Activated CD4-positive, alpha-beta T cell treated with anti-CD3 and anti-CD28 coated beads, Interleukin-2, amount 10 ng/mL, durations not matched to agents 24 days and 14 days (primary cell): Measurements from ENCODE around the gene MED27. TPM values are rescaled to one million over a fixed set of nuclear protein-coding genes. Genes with fewer than 3 reads are reported as not detected.
"Not testable (repeated sequence)": the region's sequence is repeated elsewhere in the genome, so short reads cannot be mapped to it uniquely, and the experiment has no call there.

Experiments used
- DNase-seq: peaks from one replicate; pipeline ENCODE4 v3.0.0; 2022
- H3K27ac Mint-ChIP-seq: one replicate; pipeline ENCODE4 v1.8.0; 2022; ENCODE audit warnings: mild to moderate bottlenecking, mixed read lengths
- H3K27me3 Mint-ChIP-seq: one replicate; pipeline ENCODE4 v1.8.0; 2022; ENCODE audit warnings: mixed read lengths
- H3K36me3 Mint-ChIP-seq: one replicate; pipeline ENCODE4 v1.8.0; 2022; ENCODE audit warnings: low read depth, mild to moderate bottlenecking, mixed read lengths
- H3K4me1 Mint-ChIP-seq: one replicate; pipeline ENCODE4 v1.8.0; 2021; ENCODE audit warnings: mixed read lengths
- H3K4me3 Mint-ChIP-seq: one replicate; pipeline ENCODE4 v1.8.0; 2022; ENCODE audit warnings: mild to moderate bottlenecking, moderate library complexity, mixed read lengths
- H3K9me3 Mint-ChIP-seq: one replicate; pipeline ENCODE4 v1.8.0; 2021; ENCODE audit warnings: mixed read lengths
- intact Hi-C: fragments of 100-400 bp; cut with micrococcal nuclease; formaldehyde crosslinking; loops from one replicate; pipeline ENCODE4 v1.15.1; 2023
- total RNA-seq: library from RNA; stranded (reverse); gene quantifications from 2 replicates; pipeline ENCODE4 v1.2.3, GENCODE V29; 2022

MED27 gene
- total RNA-seq, 1 donor from 2014 or later = 41.8 TPM

DNA sequence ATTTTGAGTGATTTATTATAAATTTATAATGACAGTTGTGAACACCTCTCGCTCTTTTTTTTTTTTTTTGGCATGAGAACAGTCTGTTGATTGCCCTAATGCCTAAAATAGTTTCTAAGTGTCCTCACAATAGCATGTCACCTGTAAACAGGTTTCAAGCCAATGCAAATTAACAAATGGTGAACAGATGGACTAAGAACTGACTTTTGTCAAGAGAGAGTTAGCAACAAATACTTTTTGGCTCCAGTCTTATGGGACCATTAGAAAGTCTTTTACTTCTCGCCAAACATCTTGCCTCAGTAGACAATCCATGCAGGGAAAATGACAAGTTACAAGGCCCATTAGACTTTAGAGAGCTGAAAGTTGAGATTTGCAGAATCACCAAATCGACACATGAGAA is 67.8 kb downstream of the MED27 start:
- H3K4me1 Mint-ChIP-seq = peaks cover 9% of the 10 kb centered on the region
- intact Hi-C loops = no loop called here
- DNase-seq = no peak
- H3K36me3 Mint-ChIP-seq = peaks cover 24% of the 10 kb centered on the region
- H3K4me3 Mint-ChIP-seq = no peak overlapping the region
- H3K27ac Mint-ChIP-seq = no peak overlapping the region
- H3K27me3 Mint-ChIP-seq = no peaks in the 10 kb centered on the region
- H3K9me3 Mint-ChIP-seq = no peaks in the 10 kb centered on the region

GRCh38 chr9:132011309-132011708 is 68.4 kb downstream of the MED27 start:
- Mint-ChIP-seq H3K4me1 (peaks cover 15% of the 10 kb centered on the region), H3K27ac (no peak overlapping the region), H3K4me3 (no peak overlapping the region), H3K27me3 (no peaks in the 10 kb centered on the region), H3K9me3 (no peaks in the 10 kb centered on the region), H3K36me3 (peaks cover 27% of the 10 kb centered on the region)
- DNase-seq = no peak
- intact Hi-C loops = no loop called here

DNA sequence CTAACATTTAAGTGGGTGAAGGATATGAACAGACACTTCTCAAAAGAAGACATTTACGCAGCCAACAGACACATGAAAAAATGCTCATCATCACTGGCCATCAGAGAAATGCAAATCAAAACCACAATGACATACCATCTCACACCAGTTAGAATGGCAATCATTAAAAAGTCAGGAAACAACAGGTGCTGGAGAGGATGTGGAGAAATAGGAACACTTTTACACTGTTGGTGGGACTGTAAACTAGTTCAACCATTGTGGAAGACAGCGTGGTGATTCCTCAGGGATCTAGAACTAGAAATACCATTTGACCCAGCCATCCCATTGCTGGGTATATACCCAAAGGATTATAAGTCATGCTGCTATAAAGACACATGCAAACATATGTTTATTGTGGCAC is 69.5 kb downstream of the MED27 start:
- DNase-seq, H3K27me3 Mint-ChIP-seq, H3K27ac Mint-ChIP-seq, H3K4me3 Mint-ChIP-seq, H3K9me3 Mint-ChIP-seq, intact Hi-C loops: not testable (repeated sequence)
- H3K36me3 Mint-ChIP-seq = peaks cover 27% of the 10 kb centered on the region
- peaks cover 20% of the 10 kb centered on the region for H3K4me1 Mint-ChIP-seq

GRCh38 chr9:132008855-132009812 is 70.5 kb downstream of the MED27 start:
- H3K36me3 Mint-ChIP-seq = peaks cover 27% of the 10 kb centered on the region
- H3K27me3 Mint-ChIP-seq = no peaks in the 10 kb centered on the region
- intact Hi-C loops = loop anchor here (5.0 to 10.0 kb wide), 3 partner anchors 68 to 174 kb away; partner anchors contain the start of genes MED27 and NTNG2

DNA sequence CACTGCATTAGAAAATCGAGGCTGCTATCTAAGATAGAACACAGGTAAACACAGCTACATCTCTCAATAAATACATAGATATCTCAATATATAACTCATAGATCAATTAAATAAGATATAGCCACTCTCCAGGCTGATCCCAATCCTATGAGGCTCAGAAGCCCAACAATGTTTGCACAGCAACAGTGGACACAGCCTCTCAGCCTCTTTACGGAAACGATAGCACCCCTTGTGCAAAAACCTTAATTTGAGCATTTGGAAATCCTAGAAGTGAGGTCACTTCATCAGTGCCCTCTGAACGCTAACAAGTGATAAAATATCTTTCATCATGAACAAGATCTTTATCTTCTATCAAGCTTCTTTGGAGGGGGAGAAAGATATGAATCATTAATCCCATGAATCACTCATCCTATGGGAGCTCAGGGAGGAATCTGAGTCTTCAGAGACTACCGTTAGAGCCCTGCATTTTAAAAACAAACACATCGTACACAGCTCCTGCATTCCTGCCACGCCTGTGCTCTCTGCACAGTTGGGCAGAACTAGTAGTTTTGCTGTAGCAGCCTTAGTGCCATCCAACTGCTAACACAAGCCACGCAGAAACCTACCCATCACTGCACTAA is 71.4 kb downstream of the MED27 start:
- DNase-seq = no peak
- H3K9me3 Mint-ChIP-seq = no peaks in the 10 kb centered on the region
- no peak overlapping the region for H3K4me3 Mint-ChIP-seq
- peaks cover 35% of the 10 kb centered on the region for H3K4me1 Mint-ChIP-seq
- peaks cover 26% of the 10 kb centered on the region for H3K36me3 Mint-ChIP-seq
- intact Hi-C loops = loop anchor here (5.0 to 10.0 kb wide), 3 partner anchors 69 to 173 kb away; partner anchors contain the start of genes MED27 and NTNG2
- H3K27me3 Mint-ChIP-seq = peaks cover 2% of the 10 kb centered on the region
- H3K27ac Mint-ChIP-seq = no peak overlapping the region

More at GRCh38 chr9:132008855-132009812, 70.5 kb downstream of the MED27 start:
- no peak for DNase-seq
- Mint-ChIP-seq H3K4me3 (no peak overlapping the region), H3K27ac (no peak overlapping the region), H3K4me1 (peaks cover 29% of the 10 kb centered on the region), H3K9me3 (no peaks in the 10 kb centered on the region)

DNA sequence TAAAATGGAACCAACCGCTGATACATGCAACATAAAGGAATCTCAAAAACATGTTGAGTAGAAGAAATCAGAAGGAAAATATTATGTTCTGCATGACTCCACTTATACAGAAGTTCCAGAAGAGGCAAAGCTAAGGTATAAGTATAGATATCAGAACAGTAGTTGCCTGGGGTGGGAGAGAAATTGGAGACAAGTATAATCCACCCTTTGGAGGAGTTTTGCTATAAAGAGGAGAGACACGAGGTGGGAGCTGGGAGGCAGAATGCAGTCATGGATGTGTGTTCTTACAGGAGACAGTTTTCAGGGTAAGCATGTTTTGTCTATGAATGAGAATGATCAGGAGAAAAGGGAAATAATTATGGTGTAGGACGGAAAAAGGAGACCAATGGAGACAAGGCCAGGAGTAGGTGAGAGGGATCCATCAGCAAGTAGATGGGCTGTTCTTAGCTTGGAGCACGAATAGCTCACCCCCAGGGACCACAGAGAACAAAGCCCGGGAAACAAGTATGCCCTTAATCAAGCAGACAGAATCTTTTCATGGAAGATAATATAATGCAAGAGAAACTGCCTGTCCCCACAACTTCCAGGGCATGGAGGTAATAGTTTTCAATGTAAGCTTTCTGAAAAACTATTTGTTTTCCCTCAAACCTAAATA is 72.2 kb downstream of the MED27 start:
- Mint-ChIP-seq H3K36me3 (peaks cover 18% of the 10 kb centered on the region), H3K9me3 (no peaks in the 10 kb centered on the region), H3K4me1 (peaks cover 43% of the 10 kb centered on the region), H3K4me3 (peak overlapping the region; percentile 31), H3K27me3 (peaks cover 2% of the 10 kb centered on the region), H3K27ac (peak overlapping the region; percentile 38)
- no peak for DNase-seq
- intact Hi-C loops = loop anchor here (5.0 to 10.0 kb wide), 3 partner anchors 70 to 173 kb away; partner anchors contain the start of genes MED27 and NTNG2

DNA sequence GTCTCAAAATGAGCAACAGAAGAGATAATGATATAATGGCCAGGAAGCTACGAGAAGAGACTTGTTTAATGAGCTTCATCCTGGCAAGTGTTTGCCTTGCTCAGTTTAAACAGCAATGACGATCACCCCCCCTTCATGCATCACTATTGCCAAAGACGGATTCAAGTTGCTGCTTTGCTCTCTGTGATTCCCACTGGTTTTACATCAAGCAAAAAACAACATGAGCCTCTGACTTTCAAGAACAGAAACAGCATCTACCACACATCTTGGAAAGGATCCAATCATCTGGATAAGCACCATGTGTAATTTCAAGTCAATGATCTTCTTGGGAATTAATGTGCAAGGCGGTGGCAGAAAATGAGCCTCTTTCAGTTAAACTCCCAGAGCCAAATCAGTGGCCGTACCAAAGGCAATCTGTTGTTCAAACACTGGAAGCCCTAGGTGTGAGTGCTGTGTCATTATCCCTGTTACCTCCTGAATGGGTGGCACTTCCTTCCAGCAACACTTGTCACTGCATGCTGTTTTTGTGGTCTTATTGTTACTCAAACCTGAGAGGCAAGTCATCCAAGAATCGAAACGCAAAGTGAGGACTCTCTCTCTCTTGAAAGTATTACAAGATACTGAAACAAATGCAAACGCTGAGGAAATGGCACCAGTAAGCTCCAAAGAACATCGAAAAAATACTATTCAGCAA is 72.8 kb downstream of the MED27 start:
- H3K9me3 Mint-ChIP-seq = no peaks in the 10 kb centered on the region

DNA sequence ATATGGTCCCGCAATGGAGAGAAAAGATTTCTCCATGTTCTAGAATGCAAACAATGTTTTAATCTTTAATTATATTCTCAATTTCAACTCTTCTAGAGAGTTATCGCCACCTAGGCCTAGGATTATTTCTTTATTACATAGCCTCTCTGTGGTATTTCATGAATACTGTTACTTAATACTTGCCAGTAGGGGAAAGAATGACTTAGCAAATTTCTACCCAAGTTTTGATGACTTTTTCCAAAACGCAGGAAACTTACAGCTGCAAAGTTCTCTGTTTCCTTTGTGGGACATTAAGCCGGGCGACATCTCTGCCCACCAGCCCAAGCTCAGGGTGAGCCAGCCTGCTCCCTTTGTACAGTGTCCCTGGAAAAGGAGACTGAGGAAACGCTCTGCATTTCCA is 73.8 kb downstream of the MED27 start:
- peaks cover 47% of the 10 kb centered on the region for H3K4me1 Mint-ChIP-seq
- DNase-seq = no peak
- peaks cover 2% of the 10 kb centered on the region for H3K27me3 Mint-ChIP-seq
- H3K4me3 Mint-ChIP-seq = no peak overlapping the region
- intact Hi-C loops = loop anchor here (5.0 to 10.0 kb wide), 3 partner anchors 71 to 171 kb away; partner anchors contain the start of genes MED27 and NTNG2
- no peaks in the 10 kb centered on the region for H3K9me3 Mint-ChIP-seq
- peaks cover 16% of the 10 kb centered on the region for H3K36me3 Mint-ChIP-seq
- no peak overlapping the region for H3K27ac Mint-ChIP-seq

More for the DNA sequence above, 72.8 kb downstream of the MED27 start:
- H3K27ac Mint-ChIP-seq = peak overlapping the region; percentile 38
- peaks cover 2% of the 10 kb centered on the region for H3K27me3 Mint-ChIP-seq
- DNase-seq = peak; percentile 80
- peaks cover 15% of the 10 kb centered on the region for H3K36me3 Mint-ChIP-seq
- intact Hi-C loops = loop anchor here (5.0 to 10.0 kb wide), 3 partner anchors 70 to 172 kb away; partner anchors contain the start of genes MED27 and NTNG2
- H3K4me1 Mint-ChIP-seq = peaks cover 47% of the 10 kb centered on the region
- H3K4me3 Mint-ChIP-seq = peak overlapping the region; percentile 37

DNA sequence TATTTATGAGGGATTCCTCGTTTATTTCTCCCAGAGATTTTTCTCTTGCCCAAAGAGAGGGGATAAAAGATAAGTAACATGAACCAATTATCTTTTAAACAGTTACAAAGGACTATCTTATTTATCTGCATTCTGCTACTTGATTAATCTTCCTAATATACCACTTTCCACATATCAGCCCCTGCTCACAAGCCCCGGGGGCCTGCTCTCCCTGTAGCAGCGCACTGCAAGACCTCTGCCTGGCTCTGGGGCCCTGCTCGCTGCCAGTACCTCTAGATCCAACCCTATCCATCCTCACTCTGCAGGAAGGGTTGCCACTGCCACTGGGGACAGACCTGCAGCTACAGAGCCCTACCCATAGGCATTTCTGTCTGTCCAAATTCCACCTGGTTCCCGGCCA is 75.3 kb downstream of the MED27 start:
- H3K4me1 Mint-ChIP-seq = peaks cover 53% of the 10 kb centered on the region
- no peaks in the 10 kb centered on the region for H3K9me3 Mint-ChIP-seq
- DNase-seq = no peak
- peaks cover 14% of the 10 kb centered on the region for H3K36me3 Mint-ChIP-seq
- H3K4me3 Mint-ChIP-seq = no peak overlapping the region
- peaks cover 2% of the 10 kb centered on the region for H3K27me3 Mint-ChIP-seq
- intact Hi-C loops = loop anchor here (10.0 kb wide), 1 partner anchor 170 kb away; no protein-coding TSS in a partner anchor
- H3K27ac Mint-ChIP-seq = no peak overlapping the region

DNA sequence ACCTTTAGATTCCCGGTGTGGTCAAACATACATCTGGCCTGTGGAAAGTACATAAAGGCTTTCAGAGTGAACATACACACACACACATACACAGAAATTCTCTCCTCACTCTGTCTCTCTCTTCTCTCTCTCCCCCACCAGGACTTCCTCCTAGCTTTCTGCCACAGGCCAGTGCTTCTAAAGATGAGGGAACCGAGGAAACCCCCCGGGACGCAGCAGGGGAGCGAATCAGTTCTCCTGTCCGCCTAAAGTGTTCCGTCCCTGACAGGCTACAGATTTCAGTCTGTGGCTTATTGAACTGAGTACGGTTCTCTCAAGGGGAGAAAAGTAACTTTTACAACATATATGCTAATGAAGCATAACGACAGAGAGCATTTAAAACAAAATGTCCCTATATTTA is 75.8 kb downstream of the MED27 start:
- Mint-ChIP-seq H3K27ac (peak overlapping the region; percentile 10), H3K9me3 (no peaks in the 10 kb centered on the region)
- intact Hi-C loops = loop anchor here (10.0 kb wide), 1 partner anchor 169 kb away; no protein-coding TSS in a partner anchor

GRCh38 chr9:132003319-132003704 is 76.4 kb downstream of the MED27 start:
- no peak for DNase-seq
- intact Hi-C loops = loop anchor here (10.0 kb wide), 1 partner anchor 169 kb away; no protein-coding TSS in a partner anchor
- no peak overlapping the region for H3K4me3 Mint-ChIP-seq

More for the DNA sequence above, 75.8 kb downstream of the MED27 start:
- peaks cover 14% of the 10 kb centered on the region for H3K36me3 Mint-ChIP-seq
- peaks cover 53% of the 10 kb centered on the region for H3K4me1 Mint-ChIP-seq
- no peak for DNase-seq
- H3K4me3 Mint-ChIP-seq = no peak overlapping the region
- peaks cover 2% of the 10 kb centered on the region for H3K27me3 Mint-ChIP-seq

GRCh38 chr9:132002643-132003318 is 76.9 kb downstream of the MED27 start:
- H3K27me3 Mint-ChIP-seq = peaks cover 2% of the 10 kb centered on the region
- DNase-seq = no peak
- H3K27ac Mint-ChIP-seq = no peak overlapping the region
- peaks cover 17% of the 10 kb centered on the region for H3K36me3 Mint-ChIP-seq
- H3K9me3 Mint-ChIP-seq = no peaks in the 10 kb centered on the region
- peaks cover 53% of the 10 kb centered on the region for H3K4me1 Mint-ChIP-seq
- intact Hi-C loops = loop anchor here (10.0 kb wide), 1 partner anchor 168 kb away; no protein-coding TSS in a partner anchor
- no peak overlapping the region for H3K4me3 Mint-ChIP-seq

More at GRCh38 chr9:132003319-132003704, 76.4 kb downstream of the MED27 start:
- Mint-ChIP-seq H3K4me1 (peaks cover 54% of the 10 kb centered on the region), H3K27ac (no peak overlapping the region), H3K27me3 (peaks cover 2% of the 10 kb centered on the region), H3K36me3 (peaks cover 14% of the 10 kb centered on the region), H3K9me3 (no peaks in the 10 kb centered on the region)
